Stimulated activated CD8-positive, alpha-beta memory T cell treated with anti-CD3 and anti-CD28 coated beads, Interleukin-2, amount 100 ng/mL, for 1 hour (primary cell): ENCODE data around the gene PALM.
"Not testable (repeated sequence)": the region's sequence is repeated elsewhere in the genome, so short reads cannot be mapped to it uniquely, and the experiment has no call there.

ENCODE experiments used
- DNase-seq, 2 donors: peaks; one replicate each; pipeline ENCODE4 v3.0.0-alpha.2; 2020; ENCODE audit warnings: low read depth in 2 of 2

PALM gene, protein sequence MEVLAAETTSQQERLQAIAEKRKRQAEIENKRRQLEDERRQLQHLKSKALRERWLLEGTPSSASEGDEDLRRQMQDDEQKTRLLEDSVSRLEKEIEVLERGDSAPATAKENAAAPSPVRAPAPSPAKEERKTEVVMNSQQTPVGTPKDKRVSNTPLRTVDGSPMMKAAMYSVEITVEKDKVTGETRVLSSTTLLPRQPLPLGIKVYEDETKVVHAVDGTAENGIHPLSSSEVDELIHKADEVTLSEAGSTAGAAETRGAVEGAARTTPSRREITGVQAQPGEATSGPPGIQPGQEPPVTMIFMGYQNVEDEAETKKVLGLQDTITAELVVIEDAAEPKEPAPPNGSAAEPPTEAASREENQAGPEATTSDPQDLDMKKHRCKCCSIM

DNA sequence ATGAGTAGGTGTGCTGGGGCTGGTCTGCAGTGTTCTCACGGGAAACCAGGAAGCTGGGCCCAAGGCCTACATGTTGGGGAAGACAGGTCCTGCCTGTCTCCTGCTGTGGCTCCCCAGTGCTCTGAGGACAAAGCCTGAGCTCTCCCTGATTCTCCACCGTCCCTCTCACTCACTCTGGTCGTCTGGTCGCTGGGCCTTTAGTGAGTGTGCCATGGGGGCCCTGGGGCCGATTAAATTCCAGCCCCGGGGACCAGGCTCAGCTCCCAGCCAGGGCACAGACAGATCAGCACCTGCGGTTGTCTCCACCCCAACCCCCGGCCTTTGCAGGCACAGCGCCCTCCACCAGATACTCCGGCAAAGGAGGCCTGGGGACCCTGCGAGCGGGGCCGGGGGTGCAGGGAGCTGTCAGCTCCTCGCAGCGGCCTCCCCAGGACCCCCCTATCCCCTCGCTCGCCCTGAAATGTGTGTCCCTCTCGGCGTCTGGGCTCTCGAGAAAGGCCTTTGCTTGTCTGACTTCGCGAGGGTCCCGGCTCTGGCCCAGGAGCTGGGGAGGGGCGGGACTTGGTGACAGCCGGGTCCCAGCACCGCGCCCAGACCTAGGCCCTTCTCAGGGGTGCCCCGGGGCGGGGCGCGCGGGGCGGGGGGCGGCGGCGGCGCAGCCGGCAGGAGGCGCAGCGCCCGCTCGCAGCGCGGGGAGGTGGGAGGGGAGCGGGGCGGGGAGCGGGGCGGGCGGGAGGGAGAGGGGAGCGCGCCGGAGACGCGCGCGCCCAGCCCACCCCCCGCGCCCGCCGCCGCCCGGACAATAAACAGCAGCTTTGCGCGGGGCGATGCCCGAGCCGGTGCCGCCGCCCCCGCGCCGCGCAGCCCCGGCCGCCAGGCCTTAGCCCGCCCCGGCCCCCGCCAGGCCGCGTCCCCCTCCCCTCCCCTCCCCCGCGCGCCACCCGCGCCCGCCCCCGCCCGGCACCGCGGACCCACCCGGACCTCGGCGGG lies at the start of gene PALM:
Gene PALM (plus strand): TSS at position 782 of the 990 bp plus-strand sequence. CDS start 212 bp downstream, outside the sequence.
- no peak for DNase-seq

DNA sequence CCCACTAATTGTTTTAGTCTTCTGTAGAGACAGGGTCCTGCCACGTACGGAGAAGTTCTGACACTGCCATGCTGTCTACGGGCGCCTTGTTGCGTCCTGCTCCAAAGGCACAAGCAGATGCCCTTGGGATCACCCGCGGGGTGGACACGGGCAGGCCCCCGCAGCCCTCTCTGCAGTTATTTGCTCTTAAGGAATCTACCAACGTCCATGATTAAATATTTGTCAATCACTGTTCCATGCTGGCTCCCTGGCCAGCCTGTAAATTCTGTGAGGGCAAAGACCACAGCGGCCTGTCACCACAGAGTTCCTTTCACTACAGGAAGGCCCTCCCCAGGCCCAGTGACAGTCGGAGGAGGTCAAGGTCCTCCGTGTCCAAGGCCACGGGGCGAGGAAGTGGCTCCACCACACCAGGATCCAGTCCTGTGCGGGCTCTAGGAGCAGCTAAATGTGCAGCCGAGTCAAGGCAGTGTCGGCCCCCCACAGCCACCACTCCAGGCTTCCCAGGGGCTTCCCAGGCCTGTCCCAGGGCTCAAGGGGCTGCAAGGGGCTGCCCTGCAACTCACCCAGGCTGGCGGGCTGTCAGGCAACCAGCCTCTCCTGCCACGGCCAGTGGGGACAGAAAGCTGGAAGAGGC lies 47.8 kb upstream of the PALM start:
- DNase-seq = no peak

DNA sequence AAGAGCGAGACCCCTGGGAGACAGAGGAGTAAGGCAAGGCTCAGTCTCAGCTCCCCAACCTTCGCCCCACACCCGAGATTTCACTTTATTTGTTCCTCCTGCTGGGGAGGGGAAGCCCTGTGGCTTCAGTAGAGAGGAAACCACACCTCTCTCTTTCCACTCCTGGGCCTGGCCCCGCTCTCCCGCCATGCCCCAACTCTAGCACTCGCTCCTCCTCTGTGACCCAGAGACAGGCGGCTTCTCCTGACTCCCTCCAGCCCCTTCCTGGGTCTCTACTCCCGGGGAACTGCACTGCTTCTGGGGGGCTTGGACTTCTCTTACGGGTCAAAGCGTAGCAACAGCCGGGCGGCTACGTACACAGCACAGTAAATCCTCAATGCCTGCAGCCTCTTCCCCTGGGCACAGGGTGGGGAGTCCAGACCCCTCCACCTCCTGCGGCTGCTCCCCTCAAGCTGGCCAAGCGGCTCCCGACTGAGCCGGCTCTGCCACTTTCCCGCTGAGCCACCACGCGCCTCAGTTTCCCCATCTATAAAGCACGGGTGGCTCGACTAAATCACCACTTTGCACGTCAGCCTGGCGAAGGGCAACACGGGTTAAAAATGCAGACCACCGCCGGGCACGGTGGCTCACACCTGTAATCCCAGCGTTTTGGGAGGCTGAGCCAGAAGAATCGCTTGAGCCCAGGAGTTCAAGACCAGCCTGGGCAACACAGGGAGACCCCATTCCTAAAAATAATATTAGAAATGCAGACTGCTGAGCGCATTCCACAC lies 47.1 kb upstream of the PALM start:
- DNase-seq = peak; percentile 50 to 55

DNA sequence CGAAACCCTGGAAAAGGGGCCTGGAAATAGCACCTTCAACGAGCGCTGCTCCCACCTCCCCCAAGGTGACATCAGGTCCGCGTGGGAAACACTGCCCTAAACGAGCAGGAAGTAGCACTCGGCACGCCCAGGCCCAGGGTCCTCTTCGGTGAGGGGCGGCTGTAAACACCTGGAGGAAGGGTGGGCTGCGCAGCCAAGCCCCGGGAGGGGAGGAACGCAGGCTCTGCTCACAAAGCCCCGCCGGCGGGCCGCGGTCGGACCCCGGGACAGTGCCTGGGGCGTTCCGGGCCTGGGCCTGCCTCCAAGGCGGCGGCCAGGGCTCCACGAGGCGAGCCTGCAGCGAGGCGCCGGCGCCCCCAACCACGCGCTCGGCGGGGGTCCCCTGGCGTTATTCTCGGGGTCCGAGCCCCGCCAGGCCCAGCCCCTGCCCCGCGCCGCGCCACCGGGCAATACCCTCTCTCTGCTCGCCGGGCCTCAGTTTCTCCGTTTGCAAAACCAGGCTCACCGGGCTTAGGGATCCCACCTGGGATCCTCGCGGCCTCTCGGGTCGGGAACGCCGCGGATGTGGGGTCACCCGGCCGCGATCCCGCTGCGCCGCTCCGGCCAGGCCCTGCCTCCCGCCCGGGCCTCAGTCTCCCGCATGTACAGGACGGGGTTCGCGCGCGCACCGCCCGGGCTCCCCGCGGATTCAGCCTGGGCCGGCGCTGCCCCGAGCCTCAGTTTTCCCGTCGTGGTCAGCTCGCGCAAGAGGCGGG lies 46.4 kb upstream of the PALM start:
- DNase-seq = peak in 1 of 2 donors; percentile 52

DNA sequence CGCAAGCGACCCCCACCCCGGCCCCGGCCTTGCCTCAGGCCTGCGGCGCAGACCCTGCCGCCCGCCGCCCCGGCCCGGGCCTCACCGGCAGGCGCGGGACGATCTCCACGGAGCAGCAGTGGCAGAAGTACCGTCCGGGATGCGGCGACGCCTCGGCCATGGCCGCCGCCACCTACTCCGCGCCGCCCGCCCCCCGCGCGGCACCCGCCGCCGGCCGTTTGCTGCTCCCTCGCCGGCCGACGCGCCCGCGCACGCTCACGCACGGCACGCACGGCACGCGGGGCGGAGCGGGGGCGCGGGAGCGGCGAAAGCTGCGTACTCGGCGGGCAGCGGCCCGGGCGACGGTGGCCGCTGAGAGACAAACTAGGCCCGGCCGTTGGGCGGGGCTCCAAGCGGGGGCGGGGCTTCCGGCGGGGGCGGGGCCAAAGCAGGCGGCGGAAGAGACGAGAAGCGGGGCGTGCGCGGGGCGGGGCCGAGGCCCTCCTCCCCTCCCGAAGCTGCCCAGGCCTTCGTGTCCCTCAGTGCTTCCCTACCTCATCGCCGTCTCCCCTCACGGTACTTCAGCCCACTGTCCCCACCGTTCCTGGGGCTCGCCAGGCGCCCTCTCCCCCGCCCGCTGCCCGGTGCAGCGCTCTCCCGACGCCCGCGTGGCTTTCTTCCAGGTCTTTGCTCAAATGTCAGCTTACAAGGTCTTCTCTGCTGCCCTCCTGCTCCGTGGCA lies 45.6 kb upstream of the PALM start, which contains the start of gene RNF126:
Gene RNF126 (minus strand): TSS at position 253 of the 720 bp plus-strand sequence. CDS start 93 bp downstream, at position 160.
- DNase-seq = peak; percentile 94 to 95

DNA sequence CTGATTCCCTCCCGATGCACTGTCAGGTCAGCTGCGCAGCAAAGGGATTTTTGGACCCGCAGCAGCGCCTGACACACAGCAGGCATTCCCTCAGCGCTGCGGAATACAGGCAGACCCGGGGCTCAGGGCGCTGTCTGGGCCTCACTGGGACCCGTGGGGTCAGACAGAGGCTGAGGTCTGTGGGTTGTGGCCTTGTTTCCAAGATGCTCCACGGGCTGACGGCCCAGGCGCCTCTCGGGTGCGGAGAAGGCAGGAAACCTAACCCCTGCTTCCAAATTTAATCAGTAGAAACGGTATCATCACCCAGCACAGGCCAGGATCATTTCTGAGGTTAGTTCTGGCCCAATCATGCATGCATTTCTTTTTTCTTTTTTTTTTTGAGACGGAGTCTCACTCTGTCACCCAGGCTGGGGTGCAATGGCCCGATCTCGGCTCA lies 45.0 kb upstream of the PALM start:
- DNase-seq = no peak

DNA sequence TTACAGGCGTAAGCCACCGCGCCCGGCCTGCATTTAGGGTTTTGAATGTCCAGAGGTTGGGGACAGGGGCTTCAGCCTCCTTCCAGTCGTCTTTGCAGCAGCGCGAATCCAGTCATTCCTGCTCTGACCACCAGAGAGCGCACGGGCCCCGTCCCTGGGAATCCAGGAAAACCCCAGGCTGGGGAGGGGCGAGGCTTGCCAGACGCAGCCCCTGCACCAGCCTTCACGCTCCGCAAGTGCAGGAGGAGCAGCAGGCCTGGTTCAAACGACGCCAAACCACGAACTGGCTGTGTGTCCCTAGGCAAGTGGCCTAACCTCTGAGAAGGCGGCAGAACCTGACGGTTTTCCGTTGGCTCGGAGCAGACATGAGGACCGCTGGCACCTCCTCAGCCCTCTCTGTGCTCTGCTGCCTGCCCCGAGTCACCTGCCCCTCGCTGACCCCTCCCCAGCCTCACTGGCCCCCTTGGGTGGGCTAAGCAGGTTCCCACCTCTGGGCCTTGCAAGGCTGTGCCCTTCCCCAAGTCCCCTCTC lies 43.8 kb upstream of the PALM start:
- DNase-seq = peak; percentile 50 to 68

DNA sequence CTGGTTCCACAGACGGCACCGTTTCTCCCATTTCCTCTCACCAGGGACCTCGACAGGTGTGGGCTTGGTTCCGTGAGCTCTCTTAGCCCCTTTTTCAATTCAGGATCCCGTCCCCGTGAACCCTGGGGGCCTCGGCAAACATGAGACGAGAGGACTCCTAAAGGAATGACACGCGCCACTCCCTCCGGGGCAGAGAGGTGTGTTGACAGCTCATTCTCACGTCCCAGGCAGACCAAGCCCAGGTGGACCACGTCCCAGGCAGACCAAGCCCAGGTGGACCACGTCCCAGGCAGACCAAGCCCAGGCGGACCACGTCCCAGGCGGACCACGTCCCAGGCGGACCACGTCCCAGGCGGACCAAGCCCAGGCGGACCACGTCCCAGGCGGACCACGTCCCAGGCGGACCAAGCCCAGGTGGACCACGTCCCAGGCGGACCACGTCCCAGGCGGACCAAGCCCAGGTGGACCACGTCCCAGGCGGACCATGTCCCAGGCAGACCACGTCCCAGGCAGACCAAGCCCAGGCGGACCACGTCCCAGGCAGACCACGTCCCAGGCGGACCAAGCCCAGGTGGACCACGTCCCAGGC lies 41.7 kb upstream of the PALM start:
- not testable (repeated sequence) for DNase-seq

DNA sequence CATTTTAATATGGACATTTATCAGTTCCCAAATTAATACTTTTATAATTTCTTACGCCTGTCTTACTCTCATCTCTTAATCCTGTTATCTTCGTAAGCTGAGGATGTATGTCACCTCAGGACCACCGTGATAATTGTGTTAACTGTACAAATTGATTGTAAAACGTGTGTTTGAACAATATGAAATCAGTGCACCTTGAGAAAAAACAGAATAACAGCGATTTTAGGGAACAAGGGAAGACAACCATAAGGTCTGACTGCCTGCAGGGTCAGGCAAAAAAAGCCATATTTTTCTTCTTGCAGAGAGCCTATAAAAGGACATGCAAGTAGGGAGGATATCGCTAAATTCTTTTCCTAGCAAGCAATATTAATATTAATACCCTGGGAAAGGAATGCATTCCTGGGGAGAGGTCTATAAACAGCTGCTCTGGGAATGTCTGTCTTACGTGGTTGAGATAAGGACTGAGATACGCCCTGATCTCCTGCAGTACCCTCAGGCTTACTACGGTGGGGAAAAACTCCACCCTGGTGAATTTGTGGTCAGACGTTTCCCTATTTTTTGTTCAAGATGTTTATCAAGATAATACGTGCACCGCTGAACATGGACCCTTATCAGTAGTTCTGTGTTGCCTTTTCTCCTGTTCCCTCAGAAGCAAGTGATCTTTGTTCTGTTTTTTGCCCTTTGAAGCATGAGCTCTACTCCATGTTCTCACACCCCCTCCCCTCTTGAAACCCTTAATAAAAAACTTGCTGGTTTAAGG lies 39.9 kb upstream of the PALM start:
- DNase-seq = not testable (repeated sequence)

DNA sequence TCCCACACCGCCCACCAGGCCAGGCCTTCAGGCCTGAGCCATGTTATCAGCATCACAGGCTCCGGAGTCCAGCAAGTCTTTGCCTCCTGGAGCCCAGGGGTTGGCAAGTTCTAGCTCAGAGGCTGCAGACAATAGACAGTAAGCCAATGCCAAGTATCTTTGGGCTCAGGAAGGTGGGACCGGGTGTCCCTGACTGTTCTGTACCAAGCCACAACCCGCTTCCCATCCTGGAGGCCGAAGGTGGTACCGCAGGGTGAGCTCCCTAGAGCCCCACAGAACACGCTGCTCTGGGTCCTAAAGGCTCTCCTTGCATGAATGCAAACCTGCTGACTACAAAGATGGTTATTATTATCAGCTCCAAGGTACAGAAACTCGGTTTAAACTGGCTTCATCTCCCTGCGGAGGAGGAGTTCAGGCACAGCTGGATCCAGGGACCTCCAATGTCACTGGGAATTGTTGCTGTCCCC lies 38.1 kb upstream of the PALM start:
- DNase-seq = no peak

DNA sequence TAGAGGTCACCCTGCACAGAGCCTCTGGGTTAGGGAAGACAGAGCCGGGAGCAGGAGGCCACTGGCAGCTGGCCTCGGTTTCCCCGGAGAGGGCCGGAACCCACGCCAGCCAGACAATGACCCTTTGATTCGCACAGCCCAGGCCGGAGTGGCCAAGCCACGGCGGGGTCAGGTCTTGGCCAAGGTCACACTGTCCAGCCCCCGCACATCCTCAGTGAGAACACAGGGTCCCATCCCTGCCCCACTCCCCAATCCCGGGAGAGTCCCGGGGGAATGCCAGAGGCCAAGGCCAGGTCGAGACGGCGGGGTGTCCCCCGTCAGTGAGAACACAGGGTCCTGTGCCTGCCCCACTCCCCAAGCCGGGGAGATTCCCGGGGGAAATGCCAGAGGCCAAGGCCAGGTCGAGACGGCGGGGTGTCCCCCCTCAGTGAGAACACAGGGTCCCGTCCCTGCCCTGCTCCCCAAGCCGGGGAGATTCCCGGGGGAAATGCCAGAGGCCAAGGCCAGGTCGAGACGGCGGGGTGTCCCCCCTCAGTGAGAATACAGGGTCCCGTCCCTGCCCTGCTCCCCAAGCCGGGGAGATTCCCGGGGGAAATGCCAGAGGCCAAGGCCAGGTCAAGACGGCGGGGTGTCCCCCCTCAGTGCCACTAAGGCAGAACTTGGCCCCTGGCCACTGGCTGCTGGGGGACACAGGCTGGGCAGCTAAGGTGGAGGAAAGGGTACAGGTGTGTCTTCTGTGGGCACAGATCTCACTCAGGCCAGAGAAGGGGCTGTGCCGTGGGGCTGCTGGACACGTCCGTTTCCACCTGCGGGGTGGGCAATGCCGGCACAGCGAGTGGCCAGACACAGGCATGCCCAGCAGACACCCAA lies 34.2 kb upstream of the PALM start:
- no peak for DNase-seq

DNA sequence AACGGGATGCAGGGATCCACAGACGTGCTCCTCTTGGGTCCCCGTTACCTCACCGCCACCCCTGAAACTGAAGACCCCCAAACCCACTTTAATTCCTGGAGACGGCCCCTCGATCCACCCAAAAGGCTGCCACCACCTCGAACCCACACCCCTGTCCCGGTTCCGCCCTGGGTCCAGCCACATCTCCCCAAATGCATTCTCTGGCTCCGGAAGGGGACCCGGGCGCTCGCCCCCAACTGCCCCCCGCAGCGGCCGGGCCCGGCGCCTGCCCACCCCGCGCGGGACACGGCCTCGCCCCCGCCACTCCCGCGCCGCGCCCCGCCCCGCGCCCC lies 32.8 kb upstream of the PALM start:
- no peak for DNase-seq

DNA sequence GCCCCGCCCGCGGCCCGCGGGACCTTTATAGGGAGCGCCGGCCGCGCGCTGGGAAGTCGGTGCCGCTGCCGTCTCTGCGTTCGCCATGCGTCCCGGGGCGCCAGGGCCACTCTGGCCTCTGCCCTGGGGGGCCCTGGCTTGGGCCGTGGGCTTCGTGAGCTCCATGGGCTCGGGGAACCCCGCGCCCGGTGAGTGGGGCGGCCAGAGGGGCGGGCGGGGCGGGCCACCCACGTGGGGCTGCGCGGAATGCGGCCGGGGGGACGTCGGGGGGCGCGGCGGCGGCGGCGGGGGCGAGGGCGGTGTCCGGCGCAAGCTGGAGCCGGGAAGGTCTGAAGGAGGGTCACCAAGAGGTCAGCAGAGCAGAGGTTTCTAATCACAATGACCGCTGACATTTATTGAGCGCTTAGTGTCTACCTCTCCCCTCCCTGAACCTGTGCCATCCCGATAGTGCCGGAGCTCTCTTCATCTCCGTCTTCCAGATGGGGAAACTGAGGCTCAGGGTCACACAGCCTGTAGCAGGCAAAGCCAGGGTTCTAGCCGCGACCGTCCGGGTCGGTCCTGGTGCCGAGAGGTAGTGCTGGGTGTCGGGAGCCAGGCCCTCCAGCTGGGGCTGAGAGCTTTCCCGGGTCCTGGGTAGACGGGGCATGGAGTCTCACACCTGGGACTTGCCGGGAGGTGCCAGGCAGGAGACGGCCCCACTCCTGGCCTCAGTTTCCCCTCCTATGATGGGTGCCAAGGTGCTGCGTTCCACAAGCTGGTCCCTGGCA lies 32.2 kb upstream of the PALM start, which contains the start of gene FSTL3:
Gene FSTL3 (plus strand): TSS at position 54 of the 767 bp plus-strand sequence. CDS start 32 bp downstream, at position 86.
- no peak for DNase-seq

DNA sequence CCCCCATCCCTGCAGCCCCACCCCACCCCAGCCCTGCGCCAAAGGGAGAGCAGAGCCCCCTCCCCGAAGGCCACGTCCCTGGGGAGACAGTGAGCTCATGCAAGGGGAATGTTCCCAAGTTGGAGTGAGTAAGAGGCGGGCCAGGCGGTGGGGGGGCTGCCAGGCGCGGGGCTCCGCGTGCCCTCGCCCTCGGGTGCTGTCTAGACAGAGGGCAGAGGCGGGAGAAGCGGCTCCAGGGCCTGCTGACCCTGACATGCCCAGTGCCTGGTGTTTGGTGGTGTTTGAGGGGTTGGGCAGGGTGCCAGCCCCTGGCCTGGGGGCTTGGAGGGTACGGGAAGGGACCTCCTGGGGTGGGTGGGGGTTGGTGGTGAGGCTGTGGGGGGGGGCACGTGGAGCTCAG lies 31.5 kb upstream of the PALM start:
- DNase-seq = no peak

DNA sequence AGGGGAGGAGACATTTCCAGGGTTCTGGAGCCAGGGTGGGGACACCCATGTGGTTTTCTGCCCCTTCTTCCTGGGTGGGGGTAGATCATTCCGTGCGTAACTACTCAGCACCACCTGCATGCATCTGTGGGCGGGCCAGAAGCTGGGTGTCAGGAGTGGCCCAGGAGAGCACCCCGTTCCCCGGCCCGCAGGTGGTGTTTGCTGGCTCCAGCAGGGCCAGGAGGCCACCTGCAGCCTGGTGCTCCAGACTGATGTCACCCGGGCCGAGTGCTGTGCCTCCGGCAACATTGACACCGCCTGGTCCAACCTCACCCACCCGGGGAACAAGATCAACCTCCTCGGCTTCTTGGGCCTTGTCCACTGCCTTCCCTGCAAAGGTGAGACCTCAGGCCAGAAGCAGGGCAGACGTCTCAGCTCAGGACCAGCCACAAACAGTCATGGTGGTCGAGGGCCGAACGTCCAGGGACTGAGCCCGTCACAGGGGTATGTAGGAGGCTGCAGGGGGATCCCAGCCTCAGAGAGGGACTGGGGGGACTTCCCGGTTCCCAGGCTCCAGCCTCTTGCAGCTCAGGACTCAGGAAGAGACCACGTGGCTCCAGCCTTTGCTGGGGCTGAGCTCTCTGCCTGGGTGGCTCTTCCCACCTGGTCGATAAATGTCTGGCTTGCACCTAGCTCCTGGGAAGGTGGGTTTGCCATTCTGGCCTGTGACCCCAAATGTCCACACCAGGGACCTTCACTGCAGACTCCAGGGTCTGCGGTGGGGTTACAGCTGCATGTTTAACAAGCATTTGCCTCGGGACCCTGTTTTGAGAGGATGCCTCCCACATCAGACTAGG lies 30.9 kb upstream of the PALM start:
- DNase-seq = no peak
